Mammary epithelial cell (primary cell): ENCODE measurements around the gene PALLD.

Source experiments
- EZH2 ChIP-seq: IDR thresholded peaks from 2 replicates; pipeline ENCODE4 v1.6.1; 2012; ENCODE audit warnings: low read length, inconsistent platforms, borderline replicate concordance
- TF ChIP-seq, protein P1 (sequence below), 2 donors: IDR thresholded peaks in 1 of 2; conservative IDR thresholded peaks in 1 of 2; 2 replicates each; pipeline ENCODE4 v1.5.1; 2011 to 2012; ENCODE audit warnings: inconsistent platforms in 2 of 2, low read length in 2 of 2, mild to moderate bottlenecking in 2 of 2, control low read depth in 1 of 2, low read depth in 1 of 2; ENCODE audit not compliant: insufficient read depth in 1 of 2; ENCODE audit errors: extremely low read depth in 1 of 2

DNA sequence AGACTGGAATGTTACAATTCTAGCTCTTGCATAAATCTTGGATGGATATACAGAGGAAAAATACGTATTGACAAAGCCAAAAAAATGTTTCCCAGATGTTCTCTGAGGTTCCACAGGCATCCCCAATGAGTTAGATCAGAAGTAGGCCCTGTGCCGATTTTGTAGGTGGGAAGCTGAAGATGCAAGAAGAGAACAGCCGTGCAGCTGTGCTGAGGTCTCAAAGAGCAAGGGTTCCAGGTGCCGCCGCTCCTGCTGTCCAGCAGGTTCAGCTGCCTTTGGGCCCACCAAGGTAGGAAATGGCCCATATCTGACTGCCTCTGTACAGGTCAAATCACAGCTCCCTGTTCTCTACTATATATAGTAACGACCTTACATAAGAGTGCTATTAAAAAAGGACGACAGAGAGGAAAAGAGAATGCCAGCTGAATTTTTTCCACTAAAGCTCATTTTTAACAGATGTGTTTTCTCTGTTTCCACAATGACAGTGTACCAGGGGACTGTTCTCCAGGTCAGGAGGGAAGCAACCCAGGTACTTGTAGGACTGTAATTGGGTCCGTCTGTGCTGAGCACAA, 357.6 kb downstream of the PALLD start:
- TF ChIP-seq, protein P1, sequence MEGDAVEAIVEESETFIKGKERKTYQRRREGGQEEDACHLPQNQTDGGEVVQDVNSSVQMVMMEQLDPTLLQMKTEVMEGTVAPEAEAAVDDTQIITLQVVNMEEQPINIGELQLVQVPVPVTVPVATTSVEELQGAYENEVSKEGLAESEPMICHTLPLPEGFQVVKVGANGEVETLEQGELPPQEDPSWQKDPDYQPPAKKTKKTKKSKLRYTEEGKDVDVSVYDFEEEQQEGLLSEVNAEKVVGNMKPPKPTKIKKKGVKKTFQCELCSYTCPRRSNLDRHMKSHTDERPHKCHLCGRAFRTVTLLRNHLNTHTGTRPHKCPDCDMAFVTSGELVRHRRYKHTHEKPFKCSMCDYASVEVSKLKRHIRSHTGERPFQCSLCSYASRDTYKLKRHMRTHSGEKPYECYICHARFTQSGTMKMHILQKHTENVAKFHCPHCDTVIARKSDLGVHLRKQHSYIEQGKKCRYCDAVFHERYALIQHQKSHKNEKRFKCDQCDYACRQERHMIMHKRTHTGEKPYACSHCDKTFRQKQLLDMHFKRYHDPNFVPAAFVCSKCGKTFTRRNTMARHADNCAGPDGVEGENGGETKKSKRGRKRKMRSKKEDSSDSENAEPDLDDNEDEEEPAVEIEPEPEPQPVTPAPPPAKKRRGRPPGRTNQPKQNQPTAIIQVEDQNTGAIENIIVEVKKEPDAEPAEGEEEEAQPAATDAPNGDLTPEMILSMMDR (conservative IDR thresholded peaks at IDR 0.05 in 1 of 2, IDR thresholded peaks at IDR 0.05 in 1 of 2; ENCODE audit: extremely low read depth in 1 of 2, insufficient read depth in 1 of 2, low read depth in 1 of 2, low read length in 2 of 2): no peak
- no peak for TF ChIP-seq EZH2
